GM12873 (cell line): ENCODE results near the gene ARR3.

ENCODE experiments used
- CTCF ChIP-seq: IDR thresholded peaks from 2 replicates; pipeline ENCODE4 v1.5.1; 2012; ENCODE audit warnings: low read depth, mild to moderate bottlenecking, moderate library complexity, low read length, control low read depth; ENCODE audit not compliant: insufficient read depth; ENCODE audit errors: missing control alignments

Gene ARR3

DNA sequence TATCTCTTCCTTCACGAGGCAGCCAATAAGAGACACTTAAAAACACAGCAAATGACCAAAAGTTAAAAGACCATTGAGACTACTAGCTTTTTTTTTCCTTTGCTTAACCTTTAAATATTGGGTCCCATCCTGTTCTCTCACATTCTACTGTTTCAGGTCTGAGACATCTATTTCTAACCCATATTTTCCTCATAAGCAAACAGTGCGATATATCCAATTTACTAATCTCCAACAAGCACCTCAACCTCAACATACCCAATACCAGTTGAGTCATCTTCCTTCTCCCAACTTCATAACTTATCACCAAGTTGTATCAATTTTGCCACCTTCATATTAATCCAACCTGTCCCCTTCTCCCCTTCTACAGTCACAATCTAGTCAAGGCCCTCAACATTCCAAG, 26.6 kb upstream of the ARR3 start:
- TF ChIP-seq CTCF: no peak

DNA sequence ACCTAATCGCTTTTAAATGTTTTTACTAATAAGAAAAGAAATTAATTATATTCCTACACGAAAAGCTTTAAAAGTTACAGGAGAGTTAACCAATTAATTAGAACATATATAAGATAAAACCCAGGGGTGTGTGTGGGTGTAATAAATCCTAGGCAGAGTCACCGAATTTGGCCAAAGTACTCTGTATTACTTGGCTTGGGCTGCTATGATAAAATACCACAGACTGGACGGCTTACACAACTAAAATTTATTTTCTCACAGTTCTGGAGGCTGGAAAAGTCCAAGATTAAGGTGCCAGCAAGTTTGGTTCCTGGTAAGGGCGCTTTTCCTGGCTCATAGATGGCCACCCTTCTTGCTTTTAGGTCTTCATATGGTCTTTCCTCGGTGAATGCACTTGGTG, 23.3 kb upstream of the ARR3 start:
- no peak for TF ChIP-seq CTCF

GRCh38 chrX:70247252-70247651, 20.9 kb upstream of the ARR3 start:
- no peak for TF ChIP-seq CTCF

DNA sequence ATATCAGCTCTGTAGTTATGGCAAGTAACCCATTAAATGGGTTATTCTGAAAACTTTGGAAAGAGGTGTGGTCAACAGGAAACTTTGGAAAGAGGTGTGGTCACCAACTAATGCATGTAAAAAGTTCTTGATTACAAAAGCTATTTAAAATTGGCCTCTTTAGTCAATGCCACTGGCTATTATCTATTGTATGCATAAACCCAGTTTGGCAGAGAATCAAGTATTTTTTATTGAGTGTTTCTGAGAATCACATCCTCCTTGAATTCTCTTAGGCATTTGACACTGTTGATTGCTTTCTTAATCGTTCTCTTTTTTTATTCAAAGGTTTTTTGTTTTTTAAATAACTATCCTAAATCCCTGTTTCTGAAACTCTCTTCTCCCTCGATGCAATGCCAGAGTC, 15.6 kb upstream of the ARR3 start:
- no peak for TF ChIP-seq CTCF

DNA sequence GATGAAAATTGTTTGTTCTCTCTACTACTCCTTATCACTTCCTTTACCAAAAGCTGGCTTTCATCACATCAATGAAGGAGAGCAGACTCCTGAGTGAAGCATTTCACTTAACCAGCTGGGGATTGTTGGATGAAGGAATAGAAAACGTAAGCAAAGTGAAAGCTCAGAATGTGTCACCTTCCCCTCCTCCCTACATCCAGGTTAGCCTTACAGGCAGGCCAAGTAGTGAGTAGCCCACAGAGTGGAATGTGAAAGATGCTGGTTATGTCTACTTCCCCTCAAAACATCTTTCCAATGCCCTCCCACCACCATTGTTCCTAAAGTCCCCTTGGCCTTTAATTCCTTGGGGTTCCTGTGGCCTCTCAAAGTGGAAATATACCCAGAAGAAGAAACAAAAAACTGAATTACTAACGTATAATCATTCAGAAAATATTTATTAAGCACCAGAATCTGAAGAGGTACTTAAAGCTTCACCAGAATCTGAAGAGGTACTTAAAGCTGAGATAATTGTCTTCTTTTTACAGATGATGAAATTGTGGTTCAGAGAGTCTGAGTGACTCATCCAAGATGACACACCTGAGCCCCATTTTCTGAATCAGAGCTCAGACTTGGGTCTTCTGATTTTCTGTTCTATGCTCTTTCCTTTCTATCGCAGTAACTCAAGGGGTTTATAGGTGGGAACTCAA, 14.6 kb upstream of the ARR3 start:
- TF ChIP-seq CTCF: no peak

DNA sequence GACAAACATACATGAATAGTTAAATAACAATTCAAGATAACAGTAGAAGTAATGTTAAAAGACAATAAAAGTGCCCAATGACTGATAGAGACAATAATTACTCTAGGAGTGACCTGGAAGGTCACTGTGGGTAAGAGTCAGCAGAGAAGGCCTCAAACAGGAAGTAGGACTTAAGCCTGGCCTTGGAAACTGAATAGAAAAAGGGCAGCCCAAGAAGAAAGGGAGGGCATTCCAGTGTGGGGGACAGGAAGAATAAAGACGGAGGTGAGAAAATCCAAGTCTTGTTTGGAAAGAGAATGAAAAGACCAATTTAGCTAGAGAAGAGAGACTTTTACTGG, 14.1 kb upstream of the ARR3 start:
- no peak for TF ChIP-seq CTCF

GRCh38 chrX:70254909-70255308, 13.2 kb upstream of the ARR3 start:
- TF ChIP-seq CTCF: no peak
